Effector memory CD4-positive, alpha-beta T cell (primary cell): ENCODE data around the gene CCIN.

Experiments used
- DNase-seq, 3 donors: peaks; one replicate each; pipeline ENCODE4 v3.0.0-alpha.2; 2020
- H3K27ac ChIP-seq: 2 replicates; pipeline ENCODE4 v1.7.0; 2013; ENCODE audit warnings: mild to moderate bottlenecking, low read length, moderate library complexity; ENCODE audit not compliant: insufficient read depth, poor library complexity, severe bottlenecking
- H3K27me3 ChIP-seq: replicated peaks from 2 replicates; pipeline ENCODE4 v1.7.0; 2013; ENCODE audit warnings: mild to moderate bottlenecking, low read length; ENCODE audit not compliant: insufficient read depth, control insufficient read depth, poor library complexity, severe bottlenecking
- H3K36me3 ChIP-seq: 2 replicates; pipeline ENCODE4 v1.7.0; 2013; ENCODE audit warnings: mild to moderate bottlenecking, low read length, moderate library complexity; ENCODE audit not compliant: control insufficient read depth, insufficient read depth
- H3K4me1 ChIP-seq: 2 replicates; pipeline ENCODE4 v1.7.0; 2013; ENCODE audit warnings: low read length, mild to moderate bottlenecking; ENCODE audit not compliant: control insufficient read depth, insufficient read depth, poor library complexity, severe bottlenecking
- H3K4me3 ChIP-seq: 2 replicates; pipeline ENCODE4 v1.7.0; 2013; ENCODE audit warnings: low read length, low read depth, mild to moderate bottlenecking; ENCODE audit not compliant: insufficient read depth, poor library complexity, severe bottlenecking
- H3K9me3 ChIP-seq: 2 replicates; pipeline ENCODE4 v1.7.0; 2013; ENCODE audit warnings: mild to moderate bottlenecking, low read length, moderate library complexity; ENCODE audit not compliant: control insufficient read depth

Gene CCIN

GRCh38 chr9:36148311-36149051, 20.7 kb upstream of the CCIN start:
- no peak overlapping the region for H3K4me3 ChIP-seq
- no peaks in the 10 kb centered on the region for H3K36me3 ChIP-seq
- DNase-seq: peak; percentile 68 to 70 (median 70)
- peaks cover 89% of the 10 kb centered on the region for H3K4me1 ChIP-seq
- H3K27me3 ChIP-seq: no peaks in the 10 kb centered on the region
- no peaks in the 10 kb centered on the region for H3K9me3 ChIP-seq
- H3K27ac ChIP-seq: peak overlapping the region; percentile 58

- no peaks in the 10 kb centered on the region for H3K36me3 ChIP-seq
- no peak overlapping the region for H3K4me3 ChIP-seq
- DNase-seq: no peak
These were observed 20.0 kb upstream of the CCIN start for GRCh38 chr9:36149197-36149596.

GRCh38 chr9:36150574-36151315, 18.4 kb upstream of the CCIN start:
- H3K27me3 ChIP-seq: no peaks in the 10 kb centered on the region
- DNase-seq: no peak
- peaks cover 3% of the 10 kb centered on the region for H3K36me3 ChIP-seq
- H3K9me3 ChIP-seq: no peaks in the 10 kb centered on the region
- no peak overlapping the region for H3K4me3 ChIP-seq
- H3K27ac ChIP-seq: peak overlapping the region; percentile 90
- H3K4me1 ChIP-seq: peaks cover 68% of the 10 kb centered on the region

More at GRCh38 chr9:36149197-36149596, 20.0 kb upstream of the CCIN start:
- H3K9me3 ChIP-seq: no peaks in the 10 kb centered on the region
- no peaks in the 10 kb centered on the region for H3K27me3 ChIP-seq
- H3K4me1 ChIP-seq: peaks cover 84% of the 10 kb centered on the region
- H3K27ac ChIP-seq: peak overlapping the region; percentile 58

- Histone ChIP-seq H3K27ac (peak overlapping the region; percentile 90), H3K4me1 (peaks cover 60% of the 10 kb centered on the region), H3K36me3 (peaks cover 4% of the 10 kb centered on the region), H3K4me3 (peak overlapping the region; percentile 42), H3K9me3 (no peaks in the 10 kb centered on the region), H3K27me3 (no peaks in the 10 kb centered on the region)
- DNase-seq: peak; percentile 84 to 88 (median 87)
These were observed 17.6 kb upstream of the CCIN start for GRCh38 chr9:36151316-36152210.

- Histone ChIP-seq H3K4me3 (no peak overlapping the region), H3K27ac (peak overlapping the region; percentile 90), H3K9me3 (no peaks in the 10 kb centered on the region), H3K27me3 (no peaks in the 10 kb centered on the region), H3K4me1 (peaks cover 51% of the 10 kb centered on the region), H3K36me3 (peaks cover 4% of the 10 kb centered on the region)
- DNase-seq: no peak
These were observed 16.3 kb upstream of the CCIN start for GRCh38 chr9:36152741-36153438.

- H3K27ac ChIP-seq: no peak overlapping the region
- no peak overlapping the region for H3K4me3 ChIP-seq
- peaks cover 8% of the 10 kb centered on the region for H3K36me3 ChIP-seq
- peaks cover 43% of the 10 kb centered on the region for H3K4me1 ChIP-seq
- H3K27me3 ChIP-seq: no peaks in the 10 kb centered on the region
- H3K9me3 ChIP-seq: no peaks in the 10 kb centered on the region
- DNase-seq: no peak
These were observed 15.4 kb upstream of the CCIN start for GRCh38 chr9:36153746-36154145.

GRCh38 chr9:36154331-36154952, 14.7 kb upstream of the CCIN start:
- peaks cover 36% of the 10 kb centered on the region for H3K4me1 ChIP-seq
- no peak overlapping the region for H3K4me3 ChIP-seq
- H3K36me3 ChIP-seq: peaks cover 12% of the 10 kb centered on the region
- no peak overlapping the region for H3K27ac ChIP-seq
- H3K9me3 ChIP-seq: no peaks in the 10 kb centered on the region
- DNase-seq: no peak
- no peaks in the 10 kb centered on the region for H3K27me3 ChIP-seq

GRCh38 chr9:36156116-36156515, 13.1 kb upstream of the CCIN start:
- H3K36me3 ChIP-seq: peaks cover 14% of the 10 kb centered on the region
- H3K9me3 ChIP-seq: no peaks in the 10 kb centered on the region
- DNase-seq: no peak
- no peak overlapping the region for H3K4me3 ChIP-seq
- H3K27me3 ChIP-seq: no peaks in the 10 kb centered on the region
- H3K27ac ChIP-seq: no peak overlapping the region
- peaks cover 23% of the 10 kb centered on the region for H3K4me1 ChIP-seq

GRCh38 chr9:36158122-36158521, 11.1 kb upstream of the CCIN start:
- DNase-seq: no peak
- peaks cover 5% of the 10 kb centered on the region for H3K4me1 ChIP-seq
- peaks cover 21% of the 10 kb centered on the region for H3K36me3 ChIP-seq
- no peak overlapping the region for H3K27ac ChIP-seq
- no peak overlapping the region for H3K4me3 ChIP-seq
- no peaks in the 10 kb centered on the region for H3K9me3 ChIP-seq
- no peaks in the 10 kb centered on the region for H3K27me3 ChIP-seq
